RWPE2 (cell line): ENCODE results near the gene SOWAHB.
A peak's percentile ranks its signal among the peaks of the same experiment; 100 is the strongest.

Experiments used
- ATAC-seq: fragments of 200-7000 bp; cut with Tn5 transposase; 3 replicates; pipeline ENCODE4 v1.9.1; 2021; ENCODE audit warnings: low read depth
- DNase-seq: peaks from one replicate; pipeline ENCODE4 v3.0.0-alpha.2; 2020; ENCODE audit warnings: low spot score
- H3K27ac ChIP-seq: fragments of 450-650 bp; 2 replicates; pipeline ENCODE4 v1.5.1; 2017; ENCODE audit warnings: mild to moderate bottlenecking; ENCODE audit not compliant: poor library complexity, severe bottlenecking
- H3K27me3 ChIP-seq: fragments of 250-450 bp; sonication (Bioruptor Pico); 2 replicates; pipeline ENCODE4 v1.5.1; 2021; ENCODE audit warnings: mild to moderate bottlenecking, moderate library complexity; ENCODE audit not compliant: insufficient read depth, poor library complexity, severe bottlenecking
- H3K36me3 ChIP-seq: fragments of 250-450 bp; sonication (Bioruptor Pico); 2 replicates; pipeline ENCODE4 v1.5.1; 2020; ENCODE audit warnings: low read depth, mild to moderate bottlenecking, moderate library complexity
- H3K4me1 ChIP-seq: fragments of 250-450 bp; sonication (Bioruptor Pico); 2 replicates; pipeline ENCODE4 v1.5.1; 2021; ENCODE audit warnings: mild to moderate bottlenecking, moderate library complexity; ENCODE audit not compliant: insufficient read depth, poor library complexity, severe bottlenecking
- H3K4me3 ChIP-seq: fragments of 250-450 bp; sonication (Bioruptor Pico); 2 replicates; pipeline ENCODE4 v1.5.1; 2021; ENCODE audit warnings: mild to moderate bottlenecking, moderate library complexity; ENCODE audit not compliant: severe bottlenecking
- H3K9me3 ChIP-seq: fragments of 250-450 bp; sonication (Bioruptor Pico); 2 replicates; pipeline ENCODE4 v1.5.1; 2021; ENCODE audit warnings: mild to moderate bottlenecking, moderate library complexity; ENCODE audit not compliant: severe bottlenecking
- TF ChIP-seq, protein P1 (sequence below): fragments of 450-650 bp; IDR thresholded peaks from one replicate; pipeline ENCODE4 v1.5.1; 2017; ENCODE audit warnings: mild to moderate bottlenecking, moderate library complexity; ENCODE audit not compliant: poor library complexity, severe bottlenecking

SOWAHB gene, protein sequence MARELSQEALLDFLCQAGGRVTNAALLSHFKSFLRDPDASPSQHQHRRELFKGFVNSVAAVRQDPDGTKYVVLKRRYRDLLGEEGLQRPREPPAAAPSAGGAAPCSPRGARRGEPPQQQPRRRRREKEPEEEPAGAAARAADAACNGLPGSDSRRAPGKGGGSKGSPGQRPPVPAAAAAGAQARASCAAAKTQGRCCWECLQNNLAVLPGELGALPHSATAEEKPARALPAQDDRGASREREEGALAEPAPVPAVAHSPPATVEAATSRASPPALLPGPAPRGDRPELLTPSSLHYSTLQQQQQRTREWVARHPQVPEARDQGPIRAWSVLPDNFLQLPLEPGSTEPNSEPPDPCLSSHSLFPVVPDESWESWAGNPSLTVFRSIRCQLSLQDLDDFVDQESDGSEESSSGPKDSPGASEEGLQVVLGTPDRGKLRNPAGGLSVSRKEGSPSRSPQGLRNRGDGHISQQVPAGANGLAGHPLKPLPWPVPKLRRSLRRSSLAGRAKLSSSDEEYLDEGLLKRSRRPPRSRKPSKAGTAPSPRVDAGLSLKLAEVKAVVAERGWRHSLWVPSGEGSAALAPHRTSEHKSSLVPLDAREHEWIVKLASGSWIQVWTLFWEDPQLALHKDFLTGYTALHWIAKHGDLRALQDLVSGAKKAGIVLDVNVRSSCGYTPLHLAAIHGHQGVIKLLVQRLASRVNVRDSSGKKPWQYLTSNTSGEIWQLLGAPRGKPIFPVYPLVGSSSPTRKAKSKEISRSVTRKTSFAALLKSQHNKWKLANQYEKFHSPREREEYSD

DNA sequence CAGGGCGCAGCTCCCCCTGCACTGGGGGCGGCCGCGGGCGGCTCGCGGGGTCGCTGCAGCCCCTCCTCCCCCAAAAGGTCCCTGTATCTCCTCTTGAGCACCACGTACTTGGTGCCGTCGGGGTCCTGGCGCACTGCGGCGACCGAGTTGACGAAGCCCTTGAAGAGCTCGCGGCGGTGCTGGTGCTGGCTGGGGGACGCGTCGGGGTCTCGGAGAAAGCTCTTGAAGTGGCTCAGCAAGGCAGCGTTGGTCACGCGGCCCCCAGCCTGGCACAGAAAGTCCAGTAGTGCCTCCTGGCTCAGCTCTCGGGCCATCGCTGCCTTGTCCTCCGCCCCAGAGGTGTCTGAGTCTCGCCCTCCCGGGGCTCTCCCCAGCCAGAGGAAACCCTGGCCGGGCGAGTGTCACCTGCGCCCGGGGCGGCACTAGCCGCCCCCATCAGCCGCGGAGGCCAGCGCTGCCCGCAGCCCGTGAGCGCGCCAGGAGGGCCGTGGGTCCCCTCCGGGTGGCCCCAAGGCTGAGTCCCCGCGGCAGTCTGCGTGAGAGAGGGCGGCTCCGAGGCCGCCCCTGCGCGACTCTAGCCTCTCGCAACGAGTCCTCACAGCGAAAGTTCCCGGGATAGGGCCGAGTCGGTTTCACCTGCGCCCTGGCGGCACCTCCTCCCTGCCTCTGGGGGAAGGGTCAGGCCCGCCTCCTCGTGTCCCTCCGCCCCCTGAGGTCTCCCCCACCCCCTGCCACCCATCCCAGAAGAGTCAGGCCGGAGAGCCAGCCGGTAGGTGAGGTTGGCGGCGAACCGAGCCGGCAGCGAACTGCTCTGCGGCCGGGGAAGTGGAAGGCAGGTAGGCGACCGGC is at the start of gene SOWAHB:
Gene SOWAHB, minus strand, starts transcription at position 609 of the 849 bp plus-strand sequence. Its CDS starts 295 bp downstream, at position 314.
- peaks cover 9% of the 10 kb centered on the region for H3K27me3 ChIP-seq
- ATAC-seq (peak; percentile 80), DNase-seq (peak; percentile 70)
- H3K27ac ChIP-seq = no peak within 1 kb of the TSS
- TF ChIP-seq, protein P1, sequence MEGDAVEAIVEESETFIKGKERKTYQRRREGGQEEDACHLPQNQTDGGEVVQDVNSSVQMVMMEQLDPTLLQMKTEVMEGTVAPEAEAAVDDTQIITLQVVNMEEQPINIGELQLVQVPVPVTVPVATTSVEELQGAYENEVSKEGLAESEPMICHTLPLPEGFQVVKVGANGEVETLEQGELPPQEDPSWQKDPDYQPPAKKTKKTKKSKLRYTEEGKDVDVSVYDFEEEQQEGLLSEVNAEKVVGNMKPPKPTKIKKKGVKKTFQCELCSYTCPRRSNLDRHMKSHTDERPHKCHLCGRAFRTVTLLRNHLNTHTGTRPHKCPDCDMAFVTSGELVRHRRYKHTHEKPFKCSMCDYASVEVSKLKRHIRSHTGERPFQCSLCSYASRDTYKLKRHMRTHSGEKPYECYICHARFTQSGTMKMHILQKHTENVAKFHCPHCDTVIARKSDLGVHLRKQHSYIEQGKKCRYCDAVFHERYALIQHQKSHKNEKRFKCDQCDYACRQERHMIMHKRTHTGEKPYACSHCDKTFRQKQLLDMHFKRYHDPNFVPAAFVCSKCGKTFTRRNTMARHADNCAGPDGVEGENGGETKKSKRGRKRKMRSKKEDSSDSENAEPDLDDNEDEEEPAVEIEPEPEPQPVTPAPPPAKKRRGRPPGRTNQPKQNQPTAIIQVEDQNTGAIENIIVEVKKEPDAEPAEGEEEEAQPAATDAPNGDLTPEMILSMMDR = no peak
- H3K9me3 ChIP-seq = no peaks in the 10 kb centered on the region
- H3K4me1 ChIP-seq = peaks cover 3% of the 10 kb centered on the region
- no peaks in the 10 kb centered on the region for H3K36me3 ChIP-seq
- H3K4me3 ChIP-seq = peak within 1 kb of the TSS; percentile 43

GRCh38 chr4:76947369-76947768 is 49.4 kb upstream of the SOWAHB start:
- peaks cover 6% of the 10 kb centered on the region for H3K4me1 ChIP-seq
- ATAC-seq (no peak), DNase-seq (no peak)
- TF ChIP-seq, protein P1 = no peak
- no peak overlapping the region for H3K27ac ChIP-seq
- H3K4me3 ChIP-seq = no peak overlapping the region
- H3K27me3 ChIP-seq = no peaks in the 10 kb centered on the region
- no peaks in the 10 kb centered on the region for H3K9me3 ChIP-seq
- no peaks in the 10 kb centered on the region for H3K36me3 ChIP-seq

GRCh38 chr4:76943790-76944189 is 45.8 kb upstream of the SOWAHB start:
- no peaks in the 10 kb centered on the region for H3K4me1 ChIP-seq
- TF ChIP-seq, protein P1 = no peak
- no peak for DNase-seq
- H3K27ac ChIP-seq = no peak overlapping the region
- H3K4me3 ChIP-seq = no peak overlapping the region
- peaks cover 5% of the 10 kb centered on the region for H3K9me3 ChIP-seq
- no peak for ATAC-seq
- H3K27me3 ChIP-seq = no peaks in the 10 kb centered on the region
- H3K36me3 ChIP-seq = no peaks in the 10 kb centered on the region

DNA sequence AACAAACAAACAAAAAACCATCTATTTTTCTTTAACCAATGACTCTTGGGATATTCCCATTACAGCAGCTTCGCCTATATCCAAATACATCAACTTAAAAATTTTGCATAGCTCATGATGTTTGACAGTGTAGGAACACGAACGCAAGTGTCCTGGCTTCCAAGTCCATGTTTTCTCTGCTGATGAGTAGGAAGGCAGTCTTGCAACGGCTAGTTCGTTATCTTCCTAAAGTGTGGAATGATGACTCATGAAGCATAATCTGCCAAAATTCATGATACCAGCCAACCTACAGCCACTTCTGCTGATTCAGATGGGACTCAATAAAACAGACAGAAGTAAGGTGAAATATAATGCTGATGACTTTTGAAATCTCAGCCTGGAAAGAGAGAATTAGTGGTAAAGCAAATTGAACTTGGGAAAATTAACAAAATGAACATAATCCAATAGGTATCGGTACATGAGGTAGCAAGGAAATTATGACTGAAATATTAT is 45.2 kb upstream of the SOWAHB start:
- Histone ChIP-seq H3K4me3 (no peak overlapping the region), H3K27me3 (no peaks in the 10 kb centered on the region), H3K36me3 (no peaks in the 10 kb centered on the region), H3K4me1 (no peaks in the 10 kb centered on the region), H3K9me3 (peaks cover 5% of the 10 kb centered on the region), H3K27ac (no peak overlapping the region)
- DNase-seq (no peak), ATAC-seq (peak; percentile 72)
- TF ChIP-seq, protein P1 = no peak
